Right lobe of liver (tissue), 4 donors: ENCODE measurements around the gene CEP135.

Source experiments
- POLR2A ChIP-seq: fragments of 450-650 bp; IDR thresholded peaks from one replicate; pipeline ENCODE4 v1.6.1; 2017; ENCODE audit warnings: antibody characterized with exemption, mild to moderate bottlenecking
- TF ChIP-seq, protein P1 (sequence below), 4 donors: fragments of 200-600 bp in 3 of 4; fragments of 450-650 bp in 1 of 4; IDR thresholded peaks; one replicate each; pipeline versions ENCODE4 v1.5.1 to v1.8.0; 2016 to 2022; ENCODE audit warnings: antibody characterized with exemption in 4 of 4, mild to moderate bottlenecking in 2 of 4
- donor health status: DM: no; HTN: no; CAD: no.
- donor health status: DM: no; HTN: no; CAD: no.
- donor health status: DM: no; HTN: yes; CAD: no.

DNA sequence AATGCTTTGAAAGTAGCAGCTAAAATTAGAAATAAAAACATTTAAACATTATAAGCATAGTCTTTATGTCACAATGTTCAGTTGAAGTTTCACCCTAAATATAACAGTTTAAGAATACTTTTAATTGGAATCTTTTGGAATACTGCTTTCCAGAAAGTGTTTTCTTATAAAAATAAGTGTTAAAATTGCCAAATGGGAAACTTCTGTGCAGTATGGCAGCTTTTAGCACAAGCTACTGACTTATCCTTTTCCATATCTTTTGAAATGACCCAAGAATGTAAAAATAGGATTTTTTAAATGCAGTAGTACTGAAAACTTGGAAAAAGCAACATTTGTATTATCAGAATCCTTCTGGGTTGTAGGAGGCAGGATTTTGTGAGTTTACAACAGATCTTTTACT is 34.2 kb downstream of the CEP135 start:
- TF ChIP-seq, protein P1, sequence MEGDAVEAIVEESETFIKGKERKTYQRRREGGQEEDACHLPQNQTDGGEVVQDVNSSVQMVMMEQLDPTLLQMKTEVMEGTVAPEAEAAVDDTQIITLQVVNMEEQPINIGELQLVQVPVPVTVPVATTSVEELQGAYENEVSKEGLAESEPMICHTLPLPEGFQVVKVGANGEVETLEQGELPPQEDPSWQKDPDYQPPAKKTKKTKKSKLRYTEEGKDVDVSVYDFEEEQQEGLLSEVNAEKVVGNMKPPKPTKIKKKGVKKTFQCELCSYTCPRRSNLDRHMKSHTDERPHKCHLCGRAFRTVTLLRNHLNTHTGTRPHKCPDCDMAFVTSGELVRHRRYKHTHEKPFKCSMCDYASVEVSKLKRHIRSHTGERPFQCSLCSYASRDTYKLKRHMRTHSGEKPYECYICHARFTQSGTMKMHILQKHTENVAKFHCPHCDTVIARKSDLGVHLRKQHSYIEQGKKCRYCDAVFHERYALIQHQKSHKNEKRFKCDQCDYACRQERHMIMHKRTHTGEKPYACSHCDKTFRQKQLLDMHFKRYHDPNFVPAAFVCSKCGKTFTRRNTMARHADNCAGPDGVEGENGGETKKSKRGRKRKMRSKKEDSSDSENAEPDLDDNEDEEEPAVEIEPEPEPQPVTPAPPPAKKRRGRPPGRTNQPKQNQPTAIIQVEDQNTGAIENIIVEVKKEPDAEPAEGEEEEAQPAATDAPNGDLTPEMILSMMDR (IDR thresholded peaks at IDR 0.05): no peak
- TF ChIP-seq POLR2A: no peak
